ENCODE measurements around the gene FETUB. TPM values are rescaled to one million over a fixed set of nuclear protein-coding genes. Genes with fewer than 3 reads are reported as not detected.

The FETUB gene
- total and polyA plus RNA-seq, 2 of the 4 experiments (the other 2 are of a cell fraction) = not detected

GRCh38 chr3:186668426-186668825 is 28.2 kb downstream of the FETUB start:
- Histone ChIP-seq H3K79me1 (ENCODE audit: low read depth in 1 of 2, low read length in 2 of 2) (no peaks in the 10 kb centered on the region), H3K4me2 (ENCODE audit: low read depth, low read length) (no peak overlapping the region), H4K91ac (ENCODE audit: insufficient read depth, low read depth, low read length) (no peak overlapping the region), H2BK20ac (ENCODE audit: low read depth, low read length) (no peak overlapping the region), H3K4ac (ENCODE audit: low read depth, low read length) (no peak overlapping the region), H2AFZ (replicated peaks; ENCODE audit: low read length, poor library complexity) (no peak overlapping the region), H3K27me3 (ENCODE audit: control insufficient read depth, insufficient read depth, low read length) (peaks cover 20% of the 10 kb centered on the region), H3K9me1 (ENCODE audit: insufficient read depth, low read length) (no peaks in the 10 kb centered on the region), H3K9ac (ENCODE audit: low read depth, low read length) (no peak overlapping the region), H2AK5ac (ENCODE audit: low read depth, low read length) (no peak overlapping the region), H2AK9ac (replicated peaks; ENCODE audit: low read depth, low read length, poor library complexity) (no peak overlapping the region), H3K4me1 (ENCODE audit: control insufficient read depth, insufficient read depth, low read length) (no peaks in the 10 kb centered on the region), H3K4me3 (ENCODE audit: insufficient read depth, low read depth, low read length) (no peak overlapping the region), H3K9me3 (ENCODE audit: control insufficient read depth, insufficient read depth, low read length) (no peaks in the 10 kb centered on the region), H3K23ac (ENCODE audit: low read depth, low read length) (no peak overlapping the region), H3K27ac (ENCODE audit: insufficient read depth, low read length) (no peak overlapping the region), H3K36me3 (ENCODE audit: control insufficient read depth, insufficient read depth, low read length) (no peaks in the 10 kb centered on the region), H2BK15ac (ENCODE audit: low read depth, low read length) (no peak overlapping the region), H4K5ac (ENCODE audit: low read depth, low read length) (no peak overlapping the region), H2BK120ac (ENCODE audit: low read depth, low read length) (no peak overlapping the region), H4K20me1 (ENCODE audit: insufficient read depth, low read length) (no peaks in the 10 kb centered on the region), H3K18ac (ENCODE audit: low read depth, low read length) (no peak overlapping the region), H3K14ac (replicated peaks; ENCODE audit: low read depth, low read length) (no peak overlapping the region), H3K56ac (ENCODE audit: extremely low read depth, insufficient read depth, low read length) (no peak overlapping the region), H2BK5ac (ENCODE audit: low read depth, low read length, poor library complexity, severe bottlenecking) (no peak overlapping the region), H4K8ac (ENCODE audit: low read depth in 2 of 2, low read length in 2 of 2) (no peak overlapping the region)
- no peak for DNase-seq
- BruUV-seq (replicated peaks) = no TSS peak
- intact Hi-C loops (cut with micrococcal nuclease) = no loop called here
- in situ Hi-C loops (cut with MboI; ENCODE audit: low sequenced_read_pairs) = no loop called here
- TF ChIP-seq MXI1 (IDR thresholded peaks at IDR 0.05; ENCODE audit: borderline replicate concordance, low read depth, low read length) (no peak), SMC3 (IDR thresholded peaks at IDR 0.05; ENCODE audit: low read depth, low read length) (no peak), FOS (IDR thresholded peaks at IDR 0.05; ENCODE audit: low read depth, low read length) (no peak), MAFK (IDR thresholded peaks at IDR 0.05; ENCODE audit: low read depth, low read length) (no peak), CEBPB (IDR thresholded peaks at IDR 0.05; ENCODE audit: low read depth, low read length) (no peak), RFX5 (IDR thresholded peaks at IDR 0.05; ENCODE audit: low read depth, low read length) (no peak), USF2 (IDR thresholded peaks at IDR 0.05; ENCODE audit: low read depth, low read length) (no peak), CHD1 (IDR thresholded peaks at IDR 0.05; ENCODE audit: low read depth, low read length) (no peak), POLR2A (IDR thresholded peaks at IDR 0.05; ENCODE audit: low read depth, low read length) (no peak), NFE2L2 (IDR thresholded peaks at IDR 0.05; ENCODE audit: low read depth, low read length) (no peak), RCOR1 (IDR thresholded peaks at IDR 0.05; ENCODE audit: insufficient replicate concordance, low read length) (no peak)
- dilution Hi-C loops (cut with HindIII; ENCODE audit: low sequenced_read_pairs, unreplicated experiment) = no loop called here
- ChIA-PET CTCF (no interaction called here), POLR2A (ENCODE audit: unreplicated experiment) (no interaction called here)
- no CpG with 5 or more reads among the region's 6 CpGs for WGBS, 2 experiments (ENCODE audit: extremely low coverage in 2 of 2, insufficient read length in 1 of 2)
- no peak for ATAC-seq (ENCODE audit: low read depth)

Data from IMR-90 (cell line).